ENCODE results near the gene RBM5.

DNA sequence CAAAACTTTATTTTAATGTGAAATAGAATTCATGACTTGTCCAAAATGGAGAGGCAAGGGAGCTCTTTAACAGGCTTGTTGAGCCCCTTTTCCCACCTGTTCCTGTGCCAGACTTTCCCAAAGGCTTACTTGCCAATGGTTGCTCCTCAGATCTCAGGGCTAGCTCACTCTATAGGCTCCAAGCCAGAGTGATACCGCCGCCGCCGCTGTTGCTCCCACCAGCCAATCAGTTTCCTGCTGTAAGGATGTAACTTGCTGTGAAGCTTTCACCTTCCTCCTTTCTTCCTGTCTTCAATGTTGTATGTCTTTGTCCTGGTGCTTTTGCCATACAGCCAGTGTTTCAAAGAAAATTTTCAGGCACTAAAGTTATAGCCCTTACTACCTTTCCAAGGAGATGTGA lies 41.3 kb upstream of the RBM5 start:
- TF ChIP-seq, protein P1, sequence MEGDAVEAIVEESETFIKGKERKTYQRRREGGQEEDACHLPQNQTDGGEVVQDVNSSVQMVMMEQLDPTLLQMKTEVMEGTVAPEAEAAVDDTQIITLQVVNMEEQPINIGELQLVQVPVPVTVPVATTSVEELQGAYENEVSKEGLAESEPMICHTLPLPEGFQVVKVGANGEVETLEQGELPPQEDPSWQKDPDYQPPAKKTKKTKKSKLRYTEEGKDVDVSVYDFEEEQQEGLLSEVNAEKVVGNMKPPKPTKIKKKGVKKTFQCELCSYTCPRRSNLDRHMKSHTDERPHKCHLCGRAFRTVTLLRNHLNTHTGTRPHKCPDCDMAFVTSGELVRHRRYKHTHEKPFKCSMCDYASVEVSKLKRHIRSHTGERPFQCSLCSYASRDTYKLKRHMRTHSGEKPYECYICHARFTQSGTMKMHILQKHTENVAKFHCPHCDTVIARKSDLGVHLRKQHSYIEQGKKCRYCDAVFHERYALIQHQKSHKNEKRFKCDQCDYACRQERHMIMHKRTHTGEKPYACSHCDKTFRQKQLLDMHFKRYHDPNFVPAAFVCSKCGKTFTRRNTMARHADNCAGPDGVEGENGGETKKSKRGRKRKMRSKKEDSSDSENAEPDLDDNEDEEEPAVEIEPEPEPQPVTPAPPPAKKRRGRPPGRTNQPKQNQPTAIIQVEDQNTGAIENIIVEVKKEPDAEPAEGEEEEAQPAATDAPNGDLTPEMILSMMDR (IDR thresholded peaks at IDR 0.05) = no peak
- no peak for TF ChIP-seq POLR2A (IDR thresholded peaks at IDR 0.05)
